Activated T-helper 17 cell treated with anti-CD3 and anti-CD28 coated beads, Interleukin-2, amount 50 U/mL, for 72 hours (primary cell): ENCODE results near the gene SUSD5. TPM values are rescaled to one million over a fixed set of nuclear protein-coding genes. Genes with fewer than 3 reads are reported as not detected.
"Not testable (repeated sequence)": the region's sequence is repeated elsewhere in the genome, so short reads cannot be mapped to it uniquely, and the experiment has no call there.

Source experiments
- ATAC-seq: fragments of 150-1000 bp; cut with Tn5 transposase; replicated peaks from 2 replicates; pipeline ENCODE4 v1.10.0; 2021; ENCODE audit warnings: mild to moderate bottlenecking, moderate library complexity
- H3K27ac Mint-ChIP-seq: one replicate; pipeline ENCODE4 v1.8.0; 2022; ENCODE audit warnings: mixed read lengths
- H3K27me3 Mint-ChIP-seq: one replicate; pipeline ENCODE4 v1.8.0; 2022; ENCODE audit warnings: mixed read lengths
- H3K36me3 Mint-ChIP-seq: one replicate; pipeline ENCODE4 v1.8.0; 2022; ENCODE audit warnings: low read depth, mild to moderate bottlenecking, mixed read lengths
- H3K4me1 Mint-ChIP-seq: one replicate; pipeline ENCODE4 v1.8.0; 2022; ENCODE audit warnings: mixed read lengths
- H3K4me3 Mint-ChIP-seq: one replicate; pipeline ENCODE4 v1.8.0; 2022; ENCODE audit warnings: mild to moderate bottlenecking, mixed read lengths
- H3K9me3 Mint-ChIP-seq: one replicate; pipeline ENCODE4 v1.8.0; 2022; ENCODE audit warnings: mixed read lengths
- total RNA-seq, 2 donors: library from RNA; stranded (reverse); gene quantifications; one replicate each; pipeline ENCODE4 v1.2.3, GENCODE V29; 2022

SUSD5 gene
- total RNA-seq, 2 donors from 2014 or later: not detected

DNA sequence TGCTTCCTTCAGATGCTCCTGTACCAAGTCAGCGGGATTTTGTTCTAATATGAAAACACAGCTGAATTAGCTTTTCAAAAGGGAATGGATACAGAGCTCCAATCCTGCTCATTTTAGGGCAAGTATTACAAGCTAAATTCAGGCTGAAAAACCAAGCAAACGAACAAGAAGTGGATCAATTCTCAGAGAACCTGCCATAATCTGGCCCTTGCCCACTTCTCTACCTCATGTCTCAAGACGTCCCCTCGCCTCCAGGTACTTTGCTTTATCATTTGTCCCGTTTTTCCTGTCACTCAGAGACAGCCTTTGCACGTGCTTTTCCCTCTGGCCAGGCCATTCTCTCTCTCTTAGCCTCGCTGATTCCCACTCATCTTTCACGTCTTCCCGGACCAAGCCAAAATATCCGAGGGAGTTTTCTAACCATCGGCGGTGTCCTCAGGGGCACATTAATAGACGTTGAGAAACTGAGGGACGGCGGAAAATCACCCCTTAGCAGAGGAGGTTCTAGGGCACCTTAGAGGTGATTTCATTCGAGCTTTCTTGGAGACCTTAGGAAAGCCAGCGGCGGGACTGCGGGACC is 654 bp downstream of the SUSD5 start:
- peaks cover 45% of the 10 kb centered on the region for H3K27me3 Mint-ChIP-seq
- no peaks in the 10 kb centered on the region for H3K4me1 Mint-ChIP-seq
- ATAC-seq: no peak
- H3K4me3 Mint-ChIP-seq: no peak overlapping the region
- H3K27ac Mint-ChIP-seq: no peak overlapping the region
- H3K36me3 Mint-ChIP-seq: no peaks in the 10 kb centered on the region
- no peaks in the 10 kb centered on the region for H3K9me3 Mint-ChIP-seq

DNA sequence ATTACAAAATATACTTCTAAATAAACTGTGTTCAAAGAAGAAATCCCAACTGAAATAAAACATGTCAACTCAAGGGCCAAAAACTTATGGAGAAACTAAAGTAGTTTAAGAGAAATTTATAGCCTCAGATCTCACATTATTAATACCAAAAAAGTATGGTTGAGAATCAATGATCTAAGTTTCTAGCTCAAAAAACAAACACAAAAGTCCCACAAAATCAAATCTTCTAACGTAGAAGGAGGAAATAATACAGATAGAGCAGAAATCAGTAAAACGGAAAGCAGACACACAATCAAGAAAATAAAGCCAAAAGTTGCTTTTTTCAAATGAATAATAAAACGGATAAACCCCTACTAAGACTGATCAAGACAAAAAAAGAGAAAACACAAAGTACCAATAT is 2.9 kb downstream of the SUSD5 start:
- no peaks in the 10 kb centered on the region for H3K9me3 Mint-ChIP-seq
- H3K4me3 Mint-ChIP-seq: no peak overlapping the region
- H3K36me3 Mint-ChIP-seq: no peaks in the 10 kb centered on the region
- peaks cover 49% of the 10 kb centered on the region for H3K27me3 Mint-ChIP-seq
- no peak overlapping the region for H3K27ac Mint-ChIP-seq
- H3K4me1 Mint-ChIP-seq: no peaks in the 10 kb centered on the region
- no peak for ATAC-seq

DNA sequence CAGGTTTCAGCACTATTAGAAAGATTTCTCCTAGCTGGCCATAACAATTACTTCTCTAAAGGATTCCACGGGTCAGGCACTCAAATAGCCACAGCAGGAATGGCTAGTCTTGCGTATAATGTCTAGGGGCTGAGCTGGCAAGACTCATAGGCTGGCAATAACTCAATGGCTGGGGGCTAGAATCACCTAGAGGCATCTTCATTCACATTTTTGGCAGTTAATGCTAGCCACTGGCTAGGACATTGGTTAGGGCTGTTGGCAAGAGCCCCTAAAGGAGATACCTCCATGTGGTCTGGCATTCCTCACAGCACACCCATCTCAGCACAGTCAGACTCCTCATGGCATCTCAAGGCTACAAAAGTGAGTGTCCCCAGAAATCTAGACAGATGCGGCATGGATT is 6.2 kb downstream of the SUSD5 start:
- no peak overlapping the region for H3K4me3 Mint-ChIP-seq
- peaks cover 9% of the 10 kb centered on the region for H3K9me3 Mint-ChIP-seq
- no peaks in the 10 kb centered on the region for H3K36me3 Mint-ChIP-seq
- peaks cover 56% of the 10 kb centered on the region for H3K27me3 Mint-ChIP-seq
- no peaks in the 10 kb centered on the region for H3K4me1 Mint-ChIP-seq
- no peak overlapping the region for H3K27ac Mint-ChIP-seq
- no peak for ATAC-seq

DNA sequence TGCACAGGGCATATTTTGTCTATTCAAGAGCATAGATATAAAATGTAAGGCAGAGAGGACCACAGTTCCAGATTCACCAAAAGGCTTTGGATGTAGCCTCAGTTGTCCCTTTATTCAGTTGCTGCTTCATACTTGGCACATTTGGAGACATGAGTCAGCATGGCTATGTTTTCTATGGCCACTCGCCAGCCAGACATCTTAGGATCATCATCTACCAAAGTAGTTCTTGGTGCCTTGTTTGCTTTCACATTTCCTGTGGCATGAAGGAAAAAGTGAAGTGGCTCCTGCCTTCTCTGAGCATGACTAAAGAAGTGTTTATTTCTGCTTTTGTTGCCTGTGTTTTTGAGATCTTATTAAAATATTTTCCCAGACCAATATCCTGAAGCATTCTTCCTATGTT is 7.2 kb downstream of the SUSD5 start:
- Mint-ChIP-seq H3K27me3 (peaks cover 48% of the 10 kb centered on the region), H3K4me3 (no peak overlapping the region), H3K36me3 (no peaks in the 10 kb centered on the region)

DNA sequence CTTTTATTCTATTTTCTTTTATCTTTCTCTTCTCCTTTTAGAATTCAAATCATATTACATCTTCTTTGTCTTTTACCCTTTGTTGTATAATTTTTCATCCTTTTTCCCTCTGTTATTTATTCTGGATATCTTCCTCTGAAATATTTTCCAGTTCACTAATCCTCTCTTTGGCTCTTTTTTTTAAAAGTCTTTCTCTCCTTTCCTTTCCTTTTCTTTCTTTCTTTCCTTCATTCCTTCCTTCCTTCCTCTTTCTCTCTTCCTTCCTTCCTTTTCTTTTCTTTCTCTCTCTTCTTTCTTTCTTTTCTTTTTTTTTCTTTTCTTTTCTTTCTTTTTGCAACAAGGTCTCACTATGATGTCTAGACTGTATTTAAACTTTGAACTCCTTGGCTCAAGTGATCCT is 9.3 kb downstream of the SUSD5 start:
- Mint-ChIP-seq H3K4me1 (no peaks in the 10 kb centered on the region), H3K27ac (no peak overlapping the region), H3K9me3 (peaks cover 9% of the 10 kb centered on the region), H3K27me3 (peaks cover 32% of the 10 kb centered on the region), H3K36me3 (no peaks in the 10 kb centered on the region), H3K4me3 (no peak overlapping the region)
- no peak for ATAC-seq

More for the DNA sequence above, 7.2 kb downstream of the SUSD5 start:
- Mint-ChIP-seq H3K4me1 (no peaks in the 10 kb centered on the region), H3K9me3 (peaks cover 9% of the 10 kb centered on the region), H3K27ac (no peak overlapping the region)
- no peak for ATAC-seq

DNA sequence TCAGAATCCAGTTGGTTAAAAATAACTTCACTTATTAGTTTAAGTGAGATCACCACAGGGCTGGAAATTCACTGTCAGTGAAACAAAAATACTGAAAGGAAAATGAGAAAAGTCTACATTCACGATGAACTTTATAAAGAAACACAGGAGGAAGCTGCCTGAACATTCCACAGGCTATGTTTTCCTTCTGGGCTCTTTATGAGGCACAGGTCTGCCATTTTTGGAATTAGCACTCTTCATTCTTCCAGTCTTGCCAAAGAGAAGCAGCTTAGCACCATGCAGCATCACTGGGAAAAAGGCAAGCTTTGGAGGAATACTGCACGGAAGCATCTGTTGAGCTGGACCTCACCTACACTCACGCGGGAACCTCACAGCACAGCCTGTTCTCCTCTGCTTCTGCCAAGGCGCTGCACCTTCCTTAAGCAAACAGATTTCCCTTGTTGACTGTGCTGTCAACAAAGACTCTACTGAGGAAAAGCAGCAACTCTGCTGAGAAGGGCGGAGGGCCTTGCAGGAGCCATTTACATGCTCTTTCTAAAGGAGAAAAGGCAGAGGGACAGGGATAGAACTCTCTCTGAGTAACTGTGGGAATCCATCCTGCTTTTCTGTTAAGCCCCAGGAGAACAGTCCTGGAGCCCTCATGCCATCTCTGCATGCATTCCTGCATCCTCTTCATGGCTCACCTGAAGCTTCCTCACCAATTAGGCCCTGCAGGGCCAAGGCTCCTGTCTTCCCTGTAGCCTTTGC is 15.7 kb downstream of the SUSD5 start:
- Mint-ChIP-seq H3K36me3 (no peaks in the 10 kb centered on the region), H3K4me3 (no peak overlapping the region), H3K27ac (no peak overlapping the region), H3K9me3 (no peaks in the 10 kb centered on the region), H3K27me3 (peaks cover 12% of the 10 kb centered on the region), H3K4me1 (no peaks in the 10 kb centered on the region)
- no peak for ATAC-seq

DNA sequence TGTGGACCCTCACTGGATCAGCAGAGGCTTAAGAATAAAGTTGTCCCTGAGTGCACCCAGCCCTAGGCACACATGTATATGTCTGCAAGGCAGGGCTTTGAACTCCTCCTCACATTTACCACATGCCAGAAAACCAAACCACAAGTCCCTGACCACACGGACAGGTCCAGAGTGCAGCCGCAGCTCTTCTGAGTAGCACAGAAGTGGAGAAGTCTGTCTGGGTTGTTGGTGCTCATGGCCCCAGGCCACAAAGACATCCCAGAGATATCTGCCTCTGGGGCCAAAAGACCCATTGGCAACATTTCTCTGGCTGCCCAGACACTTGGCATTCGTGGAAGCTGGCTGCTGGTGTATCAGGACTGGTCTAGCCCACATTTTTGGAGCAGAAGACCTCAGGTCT is 17.4 kb downstream of the SUSD5 start:
- peaks cover 8% of the 10 kb centered on the region for H3K27me3 Mint-ChIP-seq
- ATAC-seq: no peak
- no peaks in the 10 kb centered on the region for H3K36me3 Mint-ChIP-seq
- no peak overlapping the region for H3K27ac Mint-ChIP-seq
- H3K9me3 Mint-ChIP-seq: no peaks in the 10 kb centered on the region
- no peaks in the 10 kb centered on the region for H3K4me1 Mint-ChIP-seq
- no peak overlapping the region for H3K4me3 Mint-ChIP-seq

DNA sequence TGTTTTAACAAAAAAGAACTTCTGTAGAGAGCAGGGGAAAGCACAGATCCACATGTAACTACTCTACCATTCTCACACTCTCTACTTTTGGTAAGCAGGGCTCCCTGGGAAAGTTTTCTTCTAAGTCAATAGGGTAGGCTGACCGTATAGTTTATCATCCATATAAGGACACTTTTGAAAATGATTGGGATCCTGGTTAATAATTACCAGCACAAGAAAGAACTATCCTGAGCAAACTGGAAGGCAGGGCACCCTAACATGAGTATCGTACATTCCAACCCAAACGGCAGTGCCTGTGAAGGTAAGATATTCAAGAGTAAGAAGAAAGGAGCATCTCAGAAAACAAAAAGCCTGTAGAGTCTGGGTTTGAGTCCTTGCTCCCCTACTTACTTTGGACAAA is 22.1 kb downstream of the SUSD5 start:
- Mint-ChIP-seq H3K36me3 (no peaks in the 10 kb centered on the region), H3K27ac (no peak overlapping the region), H3K9me3 (no peaks in the 10 kb centered on the region), H3K4me1 (no peaks in the 10 kb centered on the region), H3K27me3 (peaks cover 17% of the 10 kb centered on the region), H3K4me3 (no peak overlapping the region)
- no peak for ATAC-seq

DNA sequence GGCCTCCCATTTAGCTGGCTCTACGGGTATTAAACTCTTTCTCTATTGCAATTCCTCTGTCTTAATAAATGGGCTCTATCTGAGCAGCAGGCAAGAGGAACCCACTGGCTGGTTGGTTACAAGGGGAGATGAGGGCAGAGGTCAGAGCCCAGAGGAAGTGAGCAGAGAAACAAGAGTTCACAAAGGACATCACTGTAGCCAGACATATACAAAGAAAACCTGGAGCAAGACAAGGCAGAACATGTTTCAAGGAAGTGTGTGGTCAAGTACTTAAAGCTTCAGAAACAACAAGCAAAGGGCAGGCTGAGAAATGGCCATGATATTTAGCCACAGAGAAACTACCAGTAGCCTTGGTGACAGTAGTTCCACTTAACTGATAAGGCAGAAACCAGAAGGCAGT is 24.3 kb downstream of the SUSD5 start:
- Mint-ChIP-seq H3K36me3 (no peaks in the 10 kb centered on the region), H3K27ac (no peak overlapping the region), H3K27me3 (peaks cover 25% of the 10 kb centered on the region), H3K4me3 (no peak overlapping the region), H3K9me3 (no peaks in the 10 kb centered on the region), H3K4me1 (no peaks in the 10 kb centered on the region)
- no peak for ATAC-seq

DNA sequence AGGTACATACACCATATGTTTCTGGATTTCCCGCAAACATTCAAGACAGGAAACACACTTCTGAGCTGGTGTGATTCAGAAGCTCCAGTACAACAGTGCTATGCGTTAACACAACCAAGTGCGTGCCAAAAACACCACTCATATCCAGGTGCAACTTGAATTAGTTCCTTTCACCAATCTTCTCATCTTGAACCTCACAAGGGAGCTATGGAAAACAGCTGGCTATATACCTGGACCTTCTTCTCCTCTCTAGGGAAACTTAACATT is 31.3 kb downstream of the SUSD5 start:
- Mint-ChIP-seq H3K27me3 (peaks cover 21% of the 10 kb centered on the region), H3K36me3 (no peaks in the 10 kb centered on the region), H3K27ac (no peak overlapping the region), H3K9me3 (peaks cover 4% of the 10 kb centered on the region), H3K4me1 (no peaks in the 10 kb centered on the region), H3K4me3 (no peak overlapping the region)
- ATAC-seq: no peak

DNA sequence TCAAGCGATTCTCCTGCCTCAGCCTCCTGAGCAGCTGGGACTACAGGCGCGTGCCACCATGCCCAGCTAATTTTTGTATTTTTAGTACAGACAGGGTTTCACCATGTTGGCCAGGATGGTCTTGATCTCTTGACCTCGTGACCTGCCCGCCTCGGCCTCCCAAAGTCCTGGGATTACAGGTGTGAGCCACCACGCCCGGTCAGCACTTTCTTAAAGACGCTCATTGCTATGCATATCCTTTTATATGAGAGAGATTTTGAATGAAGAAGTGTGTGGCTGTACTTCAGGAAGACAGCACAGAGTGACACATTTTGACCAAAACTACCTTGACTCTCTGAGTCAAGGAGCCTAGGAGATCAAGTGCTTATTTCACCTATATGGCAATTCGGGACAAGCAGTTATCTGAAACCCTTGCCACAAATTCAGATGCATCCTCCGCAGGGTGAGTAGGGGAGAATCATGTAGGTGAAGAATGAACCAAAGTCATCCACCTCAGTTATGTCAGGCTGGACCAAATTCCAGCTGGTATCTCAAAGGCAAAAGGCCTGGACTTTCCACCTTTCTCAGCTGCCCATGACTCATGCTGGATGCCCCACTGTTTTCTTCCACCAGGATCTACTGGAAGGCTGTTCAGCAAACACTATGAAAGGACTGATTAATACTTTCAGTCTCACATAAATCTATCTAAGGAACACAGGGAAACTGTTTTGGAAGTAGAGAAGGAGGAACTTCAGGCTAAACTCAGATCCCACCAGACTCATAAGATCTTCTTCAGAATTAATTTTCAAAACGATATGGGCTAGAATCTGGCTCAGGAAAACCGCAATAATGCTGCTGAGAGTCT is 31.9 kb downstream of the SUSD5 start:
- no peaks in the 10 kb centered on the region for H3K4me1 Mint-ChIP-seq
- no peak overlapping the region for H3K27ac Mint-ChIP-seq
- H3K36me3 Mint-ChIP-seq: no peaks in the 10 kb centered on the region
- H3K9me3 Mint-ChIP-seq: peaks cover 4% of the 10 kb centered on the region
- no peak overlapping the region for H3K4me3 Mint-ChIP-seq
- ATAC-seq: no peak
- peaks cover 21% of the 10 kb centered on the region for H3K27me3 Mint-ChIP-seq

DNA sequence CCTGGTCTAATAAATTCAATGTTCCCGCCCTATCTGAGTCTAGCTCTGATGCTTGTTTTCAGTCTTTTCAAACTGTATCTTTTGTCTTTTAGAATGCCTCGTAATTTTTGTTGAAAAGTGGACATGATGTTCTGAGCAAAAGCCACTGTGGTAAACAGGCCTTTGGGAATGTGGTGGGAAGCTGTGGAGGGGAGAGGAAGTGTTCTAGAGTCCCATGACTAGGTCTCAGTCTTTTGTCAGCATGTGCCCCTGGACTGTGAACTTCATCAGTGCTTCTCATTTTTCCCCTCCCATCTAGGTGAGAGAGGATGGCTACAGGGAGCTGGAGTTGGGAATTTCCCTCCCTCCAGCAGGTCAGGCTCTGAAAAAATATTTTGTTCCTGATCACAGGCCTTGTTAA is 33.7 kb downstream of the SUSD5 start:
- Mint-ChIP-seq H3K4me3 (no peak overlapping the region), H3K27me3 (peaks cover 13% of the 10 kb centered on the region), H3K4me1 (no peaks in the 10 kb centered on the region), H3K27ac (no peak overlapping the region), H3K9me3 (peaks cover 4% of the 10 kb centered on the region), H3K36me3 (no peaks in the 10 kb centered on the region)
- no peak for ATAC-seq

DNA sequence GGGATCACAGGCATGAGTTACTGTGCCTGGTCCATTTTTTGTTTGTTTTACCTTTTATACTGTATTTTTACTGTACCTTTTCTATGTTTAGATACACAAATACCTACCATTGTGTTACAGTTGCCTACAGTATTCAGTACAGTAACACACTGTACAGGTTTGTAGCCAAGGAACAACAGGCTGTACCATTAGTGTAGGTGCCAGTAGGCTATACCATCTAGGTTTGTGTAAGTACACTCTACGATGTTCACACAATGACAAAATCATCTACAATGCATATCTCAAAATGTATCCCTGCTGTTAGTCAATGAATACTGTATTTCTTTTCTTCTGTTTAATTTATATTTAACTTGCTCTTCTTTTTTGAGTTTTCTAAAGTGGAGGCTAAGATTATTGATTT is 37.0 kb downstream of the SUSD5 start:
- H3K27me3 Mint-ChIP-seq, H3K36me3 Mint-ChIP-seq, H3K9me3 Mint-ChIP-seq, ATAC-seq, H3K4me3 Mint-ChIP-seq, H3K4me1 Mint-ChIP-seq, H3K27ac Mint-ChIP-seq: not testable (repeated sequence)

DNA sequence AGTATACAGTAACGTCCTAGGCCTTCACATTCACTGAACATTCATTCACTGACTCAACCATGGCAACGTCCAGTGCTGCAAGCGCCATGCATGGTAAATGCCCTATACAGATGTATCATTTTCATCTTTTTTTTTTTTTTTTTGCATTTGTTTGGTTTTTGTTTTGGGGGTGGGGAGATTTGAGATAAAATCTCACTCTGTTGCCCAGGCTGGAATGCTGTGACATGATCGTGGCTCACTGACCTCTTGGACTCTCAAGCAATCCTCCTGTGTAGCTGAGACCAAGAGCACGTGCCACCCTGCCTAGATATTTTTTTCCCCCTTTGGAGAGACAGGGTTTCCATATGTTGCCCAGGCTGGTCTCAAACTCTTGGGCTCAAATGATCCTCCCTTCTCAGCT is 37.4 kb downstream of the SUSD5 start:
- ATAC-seq: no peak
- no peaks in the 10 kb centered on the region for H3K36me3 Mint-ChIP-seq
- H3K4me3 Mint-ChIP-seq: no peak overlapping the region
- H3K27me3 Mint-ChIP-seq: peaks cover 3% of the 10 kb centered on the region
- H3K9me3 Mint-ChIP-seq: peaks cover 4% of the 10 kb centered on the region
- H3K4me1 Mint-ChIP-seq: no peaks in the 10 kb centered on the region
- H3K27ac Mint-ChIP-seq: no peak overlapping the region

DNA sequence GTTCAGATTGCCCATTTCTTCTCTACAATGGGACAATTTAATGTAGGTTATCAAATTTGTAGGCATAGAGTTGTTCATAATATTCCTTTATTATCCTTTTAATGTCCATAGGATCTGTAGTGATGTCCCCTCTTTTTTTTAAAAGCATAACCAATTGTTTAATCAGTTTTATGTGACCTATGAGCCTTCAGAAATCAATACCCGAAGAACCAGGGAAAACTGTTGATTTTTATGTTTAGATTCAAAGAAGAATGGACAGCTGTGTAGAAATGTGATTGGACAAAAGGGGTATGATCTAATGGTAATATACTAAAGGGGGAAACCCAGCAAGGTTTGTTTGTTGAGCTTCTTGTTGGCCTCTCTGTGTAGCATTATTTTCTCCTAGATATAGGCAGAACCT is 39.5 kb downstream of the SUSD5 start:
- Mint-ChIP-seq H3K27ac (no peak overlapping the region), H3K4me3 (no peak overlapping the region), H3K9me3 (peaks cover 4% of the 10 kb centered on the region), H3K36me3 (no peaks in the 10 kb centered on the region), H3K27me3 (no peaks in the 10 kb centered on the region), H3K4me1 (no peaks in the 10 kb centered on the region)
- ATAC-seq: no peak
